HuH-7 (cell line): Measurements from ENCODE around the gene LRCH1.

Experiments
- DNase-seq: peaks from one replicate; pipeline ENCODE4 v3.0.0; 2011; ENCODE audit warnings: low spot score

Gene LRCH1

GRCh38 chr13:46562152-46562551 lies 9.2 kb downstream of the LRCH1 start:
- DNase-seq: no peak

- no peak for DNase-seq
Measured at GRCh38 chr13:46562581-46562980, 9.6 kb downstream of the LRCH1 start.

GRCh38 chr13:46565808-46566750 lies 13.1 kb downstream of the LRCH1 start:
- DNase-seq: no peak

GRCh38 chr13:46567671-46568070 lies 14.7 kb downstream of the LRCH1 start:
- DNase-seq: no peak

GRCh38 chr13:46569456-46569855 lies 16.5 kb downstream of the LRCH1 start:
- DNase-seq: no peak

GRCh38 chr13:46570273-46570672 lies 17.3 kb downstream of the LRCH1 start:
- no peak for DNase-seq

- no peak for DNase-seq
Measured at GRCh38 chr13:46571189-46571908, 18.4 kb downstream of the LRCH1 start.

- DNase-seq: no peak
Measured at GRCh38 chr13:46571909-46572595, 19.1 kb downstream of the LRCH1 start.

- DNase-seq: no peak
Measured at GRCh38 chr13:46572752-46573431, 19.9 kb downstream of the LRCH1 start.

GRCh38 chr13:46575301-46575771 lies 22.4 kb downstream of the LRCH1 start:
- no peak for DNase-seq

- no peak for DNase-seq
Measured at GRCh38 chr13:46575818-46576221, 22.9 kb downstream of the LRCH1 start.

- no peak for DNase-seq
Measured at GRCh38 chr13:46576762-46577161, 23.8 kb downstream of the LRCH1 start.

GRCh38 chr13:46577696-46578589 lies 25.0 kb downstream of the LRCH1 start:
- no peak for DNase-seq

- no peak for DNase-seq
Measured at GRCh38 chr13:46578590-46578975, 25.6 kb downstream of the LRCH1 start.

GRCh38 chr13:46580362-46580839 lies 27.4 kb downstream of the LRCH1 start:
- DNase-seq: no peak

- no peak for DNase-seq
Measured at GRCh38 chr13:46582190-46582589, 29.2 kb downstream of the LRCH1 start.

GRCh38 chr13:46586751-46587514 lies 34.0 kb downstream of the LRCH1 start:
- DNase-seq: no peak

GRCh38 chr13:46587807-46588418 lies 34.9 kb downstream of the LRCH1 start:
- DNase-seq: no peak

GRCh38 chr13:46592385-46592784 lies 39.4 kb downstream of the LRCH1 start:
- no peak for DNase-seq
